IMR-90 (cell line): Measurements from ENCODE around the gene NCAM1. TPM values are rescaled to one million over a fixed set of nuclear protein-coding genes. Genes with fewer than 3 reads are reported as not detected.

ENCODE experiments used
- ATAC-seq: fragments of 200-7000 bp; cut with Tn5 transposase; 2 replicates; pipeline ENCODE4 v1.9.1; 2020; ENCODE audit warnings: low read depth, mild to moderate bottlenecking, moderate library complexity
- BruUV-seq: library from RNA; stranded (reverse); fragments of 400-500 nt; replicated peaks from 2 replicates; lab custom pipeline; 2021; lab: Mats Ljungman, UMichigan
- CTCF ChIA-PET: fragments of 300-600 bp; formaldehyde crosslinking; extraction: SDS; loops from one replicate; lab custom pipeline; 2021; ENCODE audit warnings: antibody characterized with exemption; lab: Yijun Ruan, JAX
- POLR2A ChIA-PET: fragments of 300-600 bp; sonication (Branson Sonifier 250); formaldehyde crosslinking; loops from one replicate; lab custom pipeline; 2022; ENCODE audit warnings: antibody characterized with exemption; ENCODE audit not compliant: unreplicated experiment; lab: Charles Lee
- DNase-seq: peaks from one replicate; pipeline ENCODE4 v3.0.0; 2013
- H2AFZ ChIP-seq: replicated peaks from 2 replicates; pipeline ENCODE3; 2013; ENCODE audit warnings: low read length, mild to moderate bottlenecking; ENCODE audit not compliant: poor library complexity
- H2AK5ac ChIP-seq: 2 replicates; pipeline ENCODE4 v1.6.1; 2013; ENCODE audit warnings: low read depth, low read length, inconsistent platforms
- H2AK9ac ChIP-seq: replicated peaks from 2 replicates; pipeline ENCODE3; 2013; ENCODE audit warnings: mild to moderate bottlenecking, low read depth, low read length, moderate library complexity; ENCODE audit not compliant: poor library complexity
- H2BK120ac ChIP-seq: 2 replicates; pipeline ENCODE4 v1.6.1; 2013; ENCODE audit warnings: low read depth, low read length, inconsistent platforms
- H2BK15ac ChIP-seq: 3 replicates; pipeline ENCODE4 v1.6.1; 2013; ENCODE audit warnings: low read depth, low read length, inconsistent platforms
- H2BK20ac ChIP-seq: 2 replicates; pipeline ENCODE4 v1.6.1; 2013; ENCODE audit warnings: low read depth, mild to moderate bottlenecking, inconsistent platforms, low read length, moderate library complexity
- H2BK5ac ChIP-seq: 2 replicates; pipeline ENCODE4 v1.6.1; 2013; ENCODE audit warnings: mild to moderate bottlenecking, low read depth, low read length, inconsistent platforms; ENCODE audit not compliant: poor library complexity, severe bottlenecking
- H3K14ac ChIP-seq: replicated peaks from 2 replicates; pipeline ENCODE4 v1.6.1; 2013; ENCODE audit warnings: low read depth, low read length, inconsistent platforms
- H3K18ac ChIP-seq: 2 replicates; pipeline ENCODE4 v1.6.1; 2013; ENCODE audit warnings: low read depth, low read length, control low read depth
- H3K23ac ChIP-seq: 2 replicates; pipeline ENCODE4 v1.6.1; 2013; ENCODE audit warnings: low read depth, low read length, inconsistent platforms
- H3K27ac ChIP-seq: 2 replicates; pipeline ENCODE4 v1.5.1; 2013; ENCODE audit warnings: mild to moderate bottlenecking, control low read depth, low read length; ENCODE audit not compliant: insufficient read depth
- H3K27me3 ChIP-seq: 2 replicates; pipeline ENCODE4 v1.6.1; 2013; ENCODE audit warnings: low read length; ENCODE audit not compliant: control insufficient read depth, insufficient read depth
- H3K36me3 ChIP-seq: 2 replicates; pipeline ENCODE4 v1.6.1; 2013; ENCODE audit warnings: low read length, mixed read lengths; ENCODE audit not compliant: control insufficient read depth, insufficient read depth
- H3K4ac ChIP-seq: 2 replicates; pipeline ENCODE4 v1.6.1; 2013; ENCODE audit warnings: low read depth, low read length, inconsistent platforms
- H3K4me1 ChIP-seq: 2 replicates; pipeline ENCODE4 v1.6.1; 2013; ENCODE audit warnings: low read length, mixed read lengths; ENCODE audit not compliant: control insufficient read depth, insufficient read depth
- H3K4me2 ChIP-seq: 2 replicates; pipeline ENCODE4 v1.6.1; 2013; ENCODE audit warnings: low read depth, mild to moderate bottlenecking, control low read depth, low read length, moderate library complexity
- H3K4me3 ChIP-seq: 2 replicates; pipeline ENCODE4 v1.5.1; 2013; ENCODE audit warnings: low read depth, mild to moderate bottlenecking, control low read depth, low read length, moderate library complexity; ENCODE audit not compliant: insufficient read depth
- H3K56ac ChIP-seq: 2 replicates; pipeline ENCODE4 v1.6.1; 2013; ENCODE audit warnings: low read length, inconsistent platforms; ENCODE audit not compliant: insufficient read depth; ENCODE audit errors: extremely low read depth
- H3K79me1 ChIP-seq, 2 experiments: 2 replicates each; pipeline ENCODE4 v1.6.1; 2013; ENCODE audit warnings: low read length in 2 of 2, inconsistent platforms in 1 of 2, low read depth in 1 of 2
- H3K9ac ChIP-seq: 2 replicates; pipeline ENCODE4 v1.6.1; 2013; ENCODE audit warnings: low read depth, low read length, control low read depth
- H3K9me1 ChIP-seq: 2 replicates; pipeline ENCODE4 v1.6.1; 2013; ENCODE audit warnings: low read length, inconsistent platforms; ENCODE audit not compliant: insufficient read depth
- H3K9me3 ChIP-seq: 2 replicates; pipeline ENCODE4 v1.6.1; 2013; ENCODE audit warnings: low read length; ENCODE audit not compliant: control insufficient read depth, insufficient read depth
- H4K20me1 ChIP-seq: 2 replicates; pipeline ENCODE4 v1.6.1; 2013; ENCODE audit warnings: low read length, inconsistent platforms; ENCODE audit not compliant: insufficient read depth
- H4K5ac ChIP-seq: 2 replicates; pipeline ENCODE4 v1.6.1; 2013; ENCODE audit warnings: mild to moderate bottlenecking, low read depth, low read length, control low read depth
- H4K8ac ChIP-seq, 2 experiments: 2 replicates each; pipeline ENCODE4 v1.6.1; 2013; ENCODE audit warnings: low read depth in 2 of 2, low read length in 2 of 2, control low read depth in 1 of 2, inconsistent platforms in 1 of 2
- H4K91ac ChIP-seq: 2 replicates; pipeline ENCODE4 v1.6.1; 2013; ENCODE audit warnings: low read depth, low read length, inconsistent platforms; ENCODE audit not compliant: insufficient read depth
- BHLHE40 ChIP-seq: fragments of 150-350 bp; IDR thresholded peaks from 2 replicates; pipeline ENCODE4 v1.6.1; 2016; ENCODE audit warnings: mild to moderate bottlenecking, low read depth, low read length
- FOS ChIP-seq: fragments of 150-350 bp; IDR thresholded peaks from 2 replicates; pipeline ENCODE4 v1.6.1; 2016; ENCODE audit warnings: low read depth, low read length
- MAFK ChIP-seq: IDR thresholded peaks from 2 replicates; pipeline ENCODE4 v1.6.1; 2012; ENCODE audit warnings: low read depth, low read length, improper control_type of control experiment
- MAZ ChIP-seq: IDR thresholded peaks from 2 replicates; pipeline ENCODE4 v1.6.1; 2012; ENCODE audit warnings: low read depth, mild to moderate bottlenecking, low read length, improper control_type of control experiment, moderate library complexity, borderline replicate concordance
- MXI1 ChIP-seq: IDR thresholded peaks from 2 replicates; pipeline ENCODE4 v1.6.1; 2012; ENCODE audit warnings: low read depth, mild to moderate bottlenecking, low read length, moderate library complexity, borderline replicate concordance
- NFE2L2 ChIP-seq: fragments of 150-350 bp; IDR thresholded peaks from 2 replicates; pipeline ENCODE4 v1.6.1; 2016; ENCODE audit warnings: low read depth, mild to moderate bottlenecking, low read length
- POLR2A ChIP-seq: IDR thresholded peaks from 2 replicates; pipeline ENCODE4 v1.6.1; 2012; ENCODE audit warnings: mild to moderate bottlenecking, low read depth, low read length
- SMC3 ChIP-seq: fragments of 150-350 bp; IDR thresholded peaks from 2 replicates; pipeline ENCODE4 v1.6.1; 2016; ENCODE audit warnings: low read depth, mild to moderate bottlenecking, antibody characterized with exemption, low read length, moderate library complexity
- WGBS, 2 experiments: methylation state at CpG; one replicate each; pipeline versions ENCODE4 v1.1.5 to v1.1.7; 2013; ENCODE audit warnings: missing lambda C conversion rate in 2 of 2; ENCODE audit not compliant: insufficient read length in 1 of 2; ENCODE audit errors: extremely low coverage in 2 of 2; 5-methylcytosine and 5-hydroxymethylcytosine counted together
- dilution Hi-C: fragments of 300-500 bp; cut with HindIII; formaldehyde crosslinking; loops from one replicate; pipeline ENCODE4 v1.14.3; 2018; ENCODE audit warnings: low sequenced_read_pairs; ENCODE audit not compliant: unreplicated experiment
- in situ Hi-C: fragments of 300-500 bp; cut with MboI; formaldehyde crosslinking; loops from 3 replicates; pipeline ENCODE4 v1.14.3; 2019; ENCODE audit warnings: low sequenced_read_pairs, inconsistent platforms, mixed read lengths
- intact Hi-C: fragments of 100-400 bp; cut with micrococcal nuclease; formaldehyde crosslinking; loops from 2 replicates; pipeline ENCODE4 v1.10.0; 2022
- polyA plus RNA-seq, 3 experiments: library from polyadenylated mRNA; depleted of rRNA; stranded (reverse); fragments of >200 nt; gene quantifications; 2 replicates each; pipeline ENCODE4 v1.2.3, GENCODE V29; 2012; ENCODE audit warnings: low replicate concordance in 1 of 3
- total RNA-seq: library from RNA; depleted of rRNA; stranded (reverse); fragments of >200 nt; gene quantifications from 2 replicates; pipeline ENCODE4 v1.2.3, GENCODE V29; 2012
- TF ChIP-seq, protein P1 (sequence below): conservative IDR thresholded peaks from 2 replicates; pipeline ENCODE4 v1.5.1; 2012; ENCODE audit warnings: mild to moderate bottlenecking, low read depth, low read length, improper control_type of control experiment
- TF ChIP-seq, protein P2 (sequence below): fragments of 150-350 bp; IDR thresholded peaks from 2 replicates; pipeline ENCODE4 v1.6.1; 2017; ENCODE audit warnings: mild to moderate bottlenecking, antibody characterized with exemption, low read length, low read depth

Gene NCAM1
- total and polyA plus RNA-seq, 2 of the 4 experiments (the other 2 are of a cell fraction), result 0.09 to 0.18 TPM

DNA sequence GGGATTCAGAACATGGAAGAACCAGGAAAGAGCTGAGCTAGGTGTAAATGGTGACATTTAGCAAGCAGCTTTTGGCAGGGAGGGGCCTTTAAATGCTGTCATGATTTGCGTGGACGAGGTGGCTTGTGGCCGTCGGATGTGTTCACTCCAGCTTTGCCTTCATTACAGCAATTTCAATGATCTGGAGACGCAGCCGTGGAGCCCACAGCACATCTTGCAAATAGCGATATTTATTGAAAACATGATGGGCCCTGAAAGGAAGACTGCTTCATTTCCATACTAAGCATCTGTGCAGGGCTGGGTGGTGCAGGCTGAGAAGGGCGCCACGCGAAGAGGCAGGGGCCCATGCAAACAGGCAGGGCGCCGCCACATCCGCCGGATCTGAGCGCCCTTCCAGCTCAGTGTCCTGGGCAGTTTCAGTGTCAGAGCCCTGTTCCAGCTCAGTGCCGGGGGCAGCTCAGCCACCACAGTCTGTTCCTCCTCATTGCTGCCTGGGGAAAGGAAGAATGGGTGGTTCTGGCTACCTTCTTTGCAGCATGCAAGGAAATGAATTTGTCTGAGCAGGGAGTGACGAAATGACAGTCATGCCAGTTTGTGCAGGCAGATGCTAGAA, 242.0 kb downstream of the NCAM1 start:
- Histone ChIP-seq H3K79me1 (no peaks in the 10 kb centered on the region), H4K91ac (no peak overlapping the region), H3K27ac (no peak overlapping the region), H4K8ac (no peak overlapping the region), H2BK15ac (no peak overlapping the region), H3K9ac (no peak overlapping the region), H2BK5ac (no peak overlapping the region), H2BK120ac (no peak overlapping the region), H4K5ac (no peak overlapping the region), H3K56ac (no peak overlapping the region), H3K27me3 (no peaks in the 10 kb centered on the region), H3K4me2 (no peak overlapping the region), H3K4me1 (no peaks in the 10 kb centered on the region), H3K9me1 (no peaks in the 10 kb centered on the region), H2AFZ (no peak overlapping the region), H2AK9ac (no peak overlapping the region), H3K14ac (no peak overlapping the region), H4K20me1 (no peaks in the 10 kb centered on the region), H3K4me3 (no peak overlapping the region), H2AK5ac (no peak overlapping the region), H3K36me3 (no peaks in the 10 kb centered on the region), H2BK20ac (no peak overlapping the region), H3K23ac (no peak overlapping the region), H3K9me3 (0 out of 2 replicates have a peak, but pooled peaks cover 3% of the 10 kb centered on the region), H3K4ac (no peak overlapping the region), H3K18ac (no peak overlapping the region)
- intact Hi-C loops, result no loop called here
- TF ChIP-seq, protein P1, sequence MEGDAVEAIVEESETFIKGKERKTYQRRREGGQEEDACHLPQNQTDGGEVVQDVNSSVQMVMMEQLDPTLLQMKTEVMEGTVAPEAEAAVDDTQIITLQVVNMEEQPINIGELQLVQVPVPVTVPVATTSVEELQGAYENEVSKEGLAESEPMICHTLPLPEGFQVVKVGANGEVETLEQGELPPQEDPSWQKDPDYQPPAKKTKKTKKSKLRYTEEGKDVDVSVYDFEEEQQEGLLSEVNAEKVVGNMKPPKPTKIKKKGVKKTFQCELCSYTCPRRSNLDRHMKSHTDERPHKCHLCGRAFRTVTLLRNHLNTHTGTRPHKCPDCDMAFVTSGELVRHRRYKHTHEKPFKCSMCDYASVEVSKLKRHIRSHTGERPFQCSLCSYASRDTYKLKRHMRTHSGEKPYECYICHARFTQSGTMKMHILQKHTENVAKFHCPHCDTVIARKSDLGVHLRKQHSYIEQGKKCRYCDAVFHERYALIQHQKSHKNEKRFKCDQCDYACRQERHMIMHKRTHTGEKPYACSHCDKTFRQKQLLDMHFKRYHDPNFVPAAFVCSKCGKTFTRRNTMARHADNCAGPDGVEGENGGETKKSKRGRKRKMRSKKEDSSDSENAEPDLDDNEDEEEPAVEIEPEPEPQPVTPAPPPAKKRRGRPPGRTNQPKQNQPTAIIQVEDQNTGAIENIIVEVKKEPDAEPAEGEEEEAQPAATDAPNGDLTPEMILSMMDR, result no peak
- TF ChIP-seq FOS (no peak), BHLHE40 (no peak), MXI1 (no peak), MAFK (no peak), NFE2L2 (no peak), MAZ (no peak), SMC3 (no peak), POLR2A (no peak)
- TF ChIP-seq, protein P2, sequence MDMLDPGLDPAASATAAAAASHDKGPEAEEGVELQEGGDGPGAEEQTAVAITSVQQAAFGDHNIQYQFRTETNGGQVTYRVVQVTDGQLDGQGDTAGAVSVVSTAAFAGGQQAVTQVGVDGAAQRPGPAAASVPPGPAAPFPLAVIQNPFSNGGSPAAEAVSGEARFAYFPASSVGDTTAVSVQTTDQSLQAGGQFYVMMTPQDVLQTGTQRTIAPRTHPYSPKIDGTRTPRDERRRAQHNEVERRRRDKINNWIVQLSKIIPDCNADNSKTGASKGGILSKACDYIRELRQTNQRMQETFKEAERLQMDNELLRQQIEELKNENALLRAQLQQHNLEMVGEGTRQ, result no peak
- ATAC-seq (no peak), DNase-seq (no peak)
- in situ Hi-C loops, result no loop called here
- 96% methylated on average over 5 of the region's 17 CpGs; no CpG with 5 or more reads in 1 of the 2 experiments for WGBS, 2 experiments
- POLR2A ChIA-PET, result no interaction called here
- BruUV-seq, result no TSS peak
- dilution Hi-C loops, result no loop called here
- CTCF ChIA-PET, result no interaction called here
